GM12891 (cell line): ENCODE data around the gene MTNR1B.

Source experiments
- DNase-seq: peaks from one replicate; pipeline ENCODE4 v3.0.0; 2011; ENCODE audit warnings: low spot score; ENCODE audit not compliant: insufficient read length
- FAIRE-seq: peaks from 2 replicates; lab custom pipeline; 2011; peaks lifted over from hg19 to GRCh38; lab: Jason Lieb, UNC
- PAX5 ChIP-seq: IDR thresholded peaks from 2 replicates; pipeline ENCODE4 v1.6.1; 2011; ENCODE audit warnings: low read length, moderate library complexity, mild to moderate bottlenecking; ENCODE audit not compliant: insufficient read depth, severe bottlenecking
- POLR2A ChIP-seq: IDR thresholded peaks from 2 replicates; pipeline ENCODE4 v1.6.1; 2011; ENCODE audit warnings: low read depth, low read length, control low read depth
- POLR2AphosphoS5 ChIP-seq: IDR thresholded peaks from 2 replicates; pipeline ENCODE4 v1.6.1; 2011; ENCODE audit warnings: low read depth, low read length, control low read depth
- POU2F2 ChIP-seq: IDR thresholded peaks from 2 replicates; pipeline ENCODE4 v1.6.1; 2011; ENCODE audit warnings: low read depth, mild to moderate bottlenecking, control low read depth, low read length, moderate library complexity
- SPI1 ChIP-seq: IDR thresholded peaks from 2 replicates; pipeline ENCODE4 v1.6.1; 2011; ENCODE audit warnings: low read depth, low read length, control low read depth
- TAF1 ChIP-seq: IDR thresholded peaks from 2 replicates; pipeline ENCODE4 v1.6.1; 2011; ENCODE audit warnings: low read depth, low read length, control low read depth

Gene MTNR1B

DNA sequence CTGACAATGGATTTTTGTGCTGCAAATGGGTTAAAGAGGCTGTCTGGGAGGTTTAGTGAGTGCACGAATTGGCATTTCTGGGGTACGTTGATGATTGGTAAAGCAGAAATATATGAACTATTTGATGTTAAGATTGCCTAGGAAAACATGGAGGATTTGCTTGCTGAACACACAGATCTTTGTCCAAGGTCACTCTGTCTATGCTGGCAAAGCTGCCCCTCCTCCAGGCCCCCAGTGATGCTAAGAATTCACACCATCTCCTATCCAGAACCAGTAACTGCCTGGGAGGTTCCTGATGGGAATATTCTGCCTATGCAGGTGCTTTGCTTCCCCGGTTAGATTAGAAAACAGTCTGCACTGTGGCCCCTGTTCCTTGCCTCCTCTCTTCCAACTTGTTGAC is 5.8 kb downstream of the MTNR1B start:
- FAIRE-seq: no peak
- DNase-seq: no peak
- TF ChIP-seq SPI1 (no peak), POLR2A (no peak), POLR2AphosphoS5 (no peak), POU2F2 (no peak), TAF1 (no peak), PAX5 (no peak)

DNA sequence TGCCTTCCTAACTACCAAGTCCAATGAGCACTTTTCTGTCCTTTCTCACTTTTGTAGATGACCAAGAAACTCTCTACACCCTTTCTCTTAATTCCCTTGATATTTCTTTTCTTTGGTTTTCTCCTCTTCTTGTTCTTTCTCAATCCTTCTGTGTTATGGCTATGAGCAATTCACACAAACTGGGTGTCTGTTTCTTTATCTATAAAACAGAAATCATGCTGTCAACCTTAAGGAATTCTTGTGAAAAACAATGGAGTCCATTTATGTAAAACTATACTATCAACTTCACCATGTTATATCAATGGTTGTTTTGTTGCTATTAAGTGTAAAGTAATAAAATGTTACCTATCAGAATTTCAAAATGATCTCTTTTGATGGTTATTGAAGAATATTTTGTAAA is 7.2 kb downstream of the MTNR1B start:
- FAIRE-seq: no peak

DNA sequence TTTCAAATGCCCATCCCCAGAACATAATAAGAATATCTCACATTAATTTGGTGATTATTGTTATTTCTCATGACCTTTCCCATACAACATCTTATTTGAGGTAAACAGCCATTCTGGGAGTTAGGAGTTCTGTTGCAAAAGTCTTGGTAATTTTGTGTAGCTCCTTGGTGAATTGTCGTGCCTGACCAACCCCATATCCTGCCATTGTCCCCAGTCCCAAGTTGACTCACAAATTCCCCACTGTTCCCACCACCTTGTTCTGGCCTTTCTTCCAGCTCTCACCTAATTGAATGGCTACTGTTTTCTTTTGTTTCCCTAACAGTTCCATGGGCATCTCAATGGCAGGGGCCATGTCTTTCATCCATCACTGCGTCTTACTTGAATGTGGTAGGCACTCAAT is 8.0 kb downstream of the MTNR1B start:
- FAIRE-seq (no peak), DNase-seq (no peak)
- TF ChIP-seq PAX5 (no peak), POLR2AphosphoS5 (no peak), POU2F2 (no peak), SPI1 (no peak), TAF1 (no peak), POLR2A (no peak)

More for the DNA sequence above, 7.2 kb downstream of the MTNR1B start:
- DNase-seq: no peak
- no peak for TF ChIP-seq POU2F2
- TF ChIP-seq PAX5: no peak
- no peak for TF ChIP-seq SPI1
- no peak for TF ChIP-seq POLR2A
- no peak for TF ChIP-seq TAF1
- no peak for TF ChIP-seq POLR2AphosphoS5

DNA sequence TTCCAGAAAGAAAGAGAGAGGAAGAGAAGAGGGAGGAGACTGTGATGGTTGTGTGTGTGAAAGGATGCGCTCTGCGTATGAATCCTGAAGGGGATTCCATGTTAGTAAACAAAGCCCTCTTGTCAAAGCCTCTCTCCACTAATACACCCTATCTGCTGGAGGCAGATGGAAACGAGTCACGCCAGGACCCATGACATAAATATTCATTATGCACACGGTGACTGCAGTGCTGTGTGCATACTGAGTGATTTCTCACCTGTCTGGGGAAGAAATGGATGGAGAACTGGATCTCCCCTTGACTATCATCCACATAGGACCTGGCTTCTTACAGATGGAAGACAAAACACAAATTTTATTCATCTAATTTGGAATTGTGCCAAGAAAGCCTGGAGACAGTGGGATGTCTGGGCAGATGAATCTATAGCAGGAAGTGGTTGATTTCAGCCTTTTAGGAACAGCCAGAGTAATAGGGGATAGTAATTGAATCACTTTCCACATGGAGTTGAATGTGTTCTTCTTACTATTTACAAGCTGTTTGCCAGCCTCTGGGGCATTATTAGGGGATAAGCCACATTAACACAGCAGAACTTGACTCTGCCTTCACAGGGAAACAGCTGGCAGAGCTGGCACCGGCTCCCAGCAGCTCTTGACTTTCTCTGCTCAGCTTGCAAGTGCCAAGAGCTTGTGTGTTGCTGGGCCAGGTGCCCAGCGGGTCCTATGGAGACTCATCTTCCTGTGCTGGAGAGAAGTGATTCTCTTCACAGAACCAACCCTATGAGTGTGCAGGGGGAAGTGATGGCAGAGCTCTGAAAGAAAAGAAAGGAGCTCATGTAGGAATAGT is 9.0 kb downstream of the MTNR1B start:
- no peak for DNase-seq
- TF ChIP-seq PAX5: no peak
- TF ChIP-seq TAF1: no peak
- no peak for TF ChIP-seq SPI1
- no peak for TF ChIP-seq POLR2A
- TF ChIP-seq POU2F2: no peak
- TF ChIP-seq POLR2AphosphoS5: no peak
- no peak for FAIRE-seq

DNA sequence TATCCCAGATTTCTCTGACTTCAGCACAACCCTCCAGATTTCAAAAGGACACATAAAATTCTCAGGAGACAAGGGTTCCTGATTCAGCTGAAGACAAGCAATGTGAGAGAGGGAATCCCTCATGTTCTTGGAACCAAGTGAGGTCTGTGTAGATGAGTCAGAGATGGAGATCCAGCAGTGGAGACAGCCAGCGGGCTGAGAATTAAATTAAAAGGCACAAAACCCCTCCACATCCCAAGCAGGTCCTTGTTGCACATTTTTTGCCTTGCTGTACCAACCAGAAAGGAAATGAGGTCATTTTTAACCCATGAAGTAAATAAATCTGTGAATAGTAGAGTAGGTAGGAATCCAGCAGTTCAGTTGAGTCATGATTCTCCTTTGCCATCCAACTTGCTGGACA is 9.7 kb downstream of the MTNR1B start:
- DNase-seq (no peak), FAIRE-seq (no peak)
- no peak for TF ChIP-seq SPI1
- no peak for TF ChIP-seq POU2F2
- TF ChIP-seq POLR2AphosphoS5: no peak
- TF ChIP-seq POLR2A: no peak
- TF ChIP-seq TAF1: no peak

DNA sequence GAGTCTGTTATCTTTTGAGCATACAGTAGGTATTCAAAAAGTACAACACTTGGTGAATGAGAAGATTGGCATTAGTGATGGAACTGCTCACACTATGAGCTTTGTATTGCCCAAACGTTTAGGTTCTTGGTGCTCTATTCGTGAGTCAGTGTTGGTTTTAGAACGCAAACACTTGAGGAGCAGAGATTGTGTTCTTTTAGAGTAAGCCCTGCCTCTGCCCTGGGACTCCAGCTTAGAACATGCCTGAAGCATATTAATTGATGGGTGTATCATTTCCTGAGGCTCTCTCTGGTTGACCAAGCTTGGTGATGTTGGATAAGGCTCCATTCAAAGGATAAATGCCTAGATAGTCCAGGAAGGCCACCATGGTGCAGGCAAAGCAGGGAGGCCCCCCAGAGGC is 10.9 kb downstream of the MTNR1B start:
- FAIRE-seq (no peak), DNase-seq (no peak)
- TF ChIP-seq PAX5 (no peak), POLR2AphosphoS5 (no peak), TAF1 (no peak), SPI1 (no peak), POLR2A (no peak), POU2F2 (no peak)

DNA sequence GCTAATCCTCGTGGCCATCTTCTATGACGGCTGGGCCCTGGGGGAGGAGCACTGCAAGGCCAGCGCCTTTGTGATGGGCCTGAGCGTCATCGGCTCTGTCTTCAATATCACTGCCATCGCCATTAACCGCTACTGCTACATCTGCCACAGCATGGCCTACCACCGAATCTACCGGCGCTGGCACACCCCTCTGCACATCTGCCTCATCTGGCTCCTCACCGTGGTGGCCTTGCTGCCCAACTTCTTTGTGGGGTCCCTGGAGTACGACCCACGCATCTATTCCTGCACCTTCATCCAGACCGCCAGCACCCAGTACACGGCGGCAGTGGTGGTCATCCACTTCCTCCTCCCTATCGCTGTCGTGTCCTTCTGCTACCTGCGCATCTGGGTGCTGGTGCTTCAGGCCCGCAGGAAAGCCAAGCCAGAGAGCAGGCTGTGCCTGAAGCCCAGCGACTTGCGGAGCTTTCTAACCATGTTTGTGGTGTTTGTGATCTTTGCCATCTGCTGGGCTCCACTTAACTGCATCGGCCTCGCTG is 12.1 kb downstream of the MTNR1B start:
- FAIRE-seq: no peak
- TF ChIP-seq POLR2A (no peak), TAF1 (no peak), PAX5 (no peak), POLR2AphosphoS5 (no peak), SPI1 (no peak), POU2F2 (no peak)
- DNase-seq: no peak

DNA sequence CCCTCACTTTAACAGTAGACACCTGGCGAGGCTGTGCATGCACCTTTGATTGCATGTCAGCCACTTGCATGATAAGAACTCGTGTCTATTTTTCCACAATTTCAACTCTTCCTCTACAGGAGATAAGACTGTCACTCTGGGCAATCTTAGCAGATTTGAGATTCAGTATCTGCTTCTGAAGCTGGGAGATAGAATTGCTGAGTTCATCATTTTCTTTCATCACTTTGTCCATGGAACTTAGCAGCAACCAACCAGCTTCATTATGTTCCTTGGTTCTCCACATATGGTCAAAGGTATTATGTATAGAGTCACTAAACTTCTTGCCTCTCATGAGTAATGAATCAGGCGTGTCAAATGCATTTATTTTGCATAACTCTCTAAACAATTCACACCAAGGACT is 17.1 kb downstream of the MTNR1B start:
- FAIRE-seq: no peak
- DNase-seq: no peak
- TF ChIP-seq POLR2A (no peak), POLR2AphosphoS5 (no peak), SPI1 (no peak), POU2F2 (no peak), TAF1 (no peak), PAX5 (no peak)

DNA sequence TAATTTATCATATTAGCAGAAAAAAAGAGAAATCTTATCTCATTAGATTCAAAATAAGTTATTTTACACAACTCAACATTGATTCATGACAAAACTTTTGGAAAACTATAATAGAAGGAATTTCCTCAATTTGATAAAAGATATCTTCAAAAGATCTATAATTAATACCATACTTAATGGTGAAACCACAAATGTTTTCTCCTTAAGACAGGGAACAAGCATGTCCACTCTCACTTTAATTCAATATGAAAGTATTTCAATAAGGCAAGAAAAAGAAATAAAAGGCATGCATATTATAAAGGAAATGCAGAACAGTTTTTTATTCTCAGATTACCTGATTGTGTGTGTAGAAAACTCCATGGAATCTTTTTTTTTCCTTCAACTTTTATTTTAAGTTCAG is 23.6 kb downstream of the MTNR1B start:
- FAIRE-seq (no peak), DNase-seq (no peak)
- TF ChIP-seq POU2F2: no peak
- no peak for TF ChIP-seq TAF1
- no peak for TF ChIP-seq POLR2A
- no peak for TF ChIP-seq SPI1
